HG02610 (cell line): ENCODE results near the gene MDFIC2.

Source experiments
- ATAC-seq: cut with Tn5 transposase; IDR thresholded peaks from one replicate; pipeline ENCODE4 v1.9.1; 2021; ENCODE audit warnings: mild to moderate bottlenecking, moderate library complexity; ENCODE audit not compliant: unreplicated experiment

Gene MDFIC2

DNA sequence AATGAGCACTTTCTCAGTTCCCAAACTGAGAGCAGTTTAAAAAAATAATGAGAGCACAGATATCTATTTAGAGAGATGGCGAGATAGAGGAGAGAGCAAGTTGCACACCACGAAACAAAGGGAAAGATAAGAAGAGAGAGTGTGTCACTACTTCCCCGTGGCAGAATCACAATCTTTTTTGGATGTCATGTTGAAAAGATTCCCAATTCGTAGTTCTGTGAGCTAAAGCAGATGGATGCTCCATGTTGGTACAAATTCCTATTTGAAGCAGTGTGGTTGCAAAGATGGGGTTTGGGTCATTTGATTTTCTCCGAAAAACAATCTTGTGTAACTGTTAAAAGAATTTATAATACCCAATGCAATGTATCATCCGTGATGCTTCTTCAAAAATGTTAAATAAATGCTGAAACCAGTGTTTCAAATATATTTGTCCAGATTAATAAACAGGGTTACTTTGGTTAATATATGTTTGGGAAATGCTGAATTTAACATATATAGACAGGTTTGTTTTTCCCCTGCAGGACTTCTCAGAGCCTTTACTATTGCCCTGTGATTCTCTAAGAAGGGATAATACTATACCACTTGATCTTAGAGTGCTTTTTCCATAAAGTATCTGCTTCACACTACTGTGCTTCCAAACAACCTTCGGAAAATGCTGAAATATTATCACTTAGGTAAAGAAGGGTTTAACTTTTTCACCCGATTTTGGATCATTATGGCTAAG, 128.5 kb downstream of the MDFIC2 start:
- no peak for ATAC-seq

DNA sequence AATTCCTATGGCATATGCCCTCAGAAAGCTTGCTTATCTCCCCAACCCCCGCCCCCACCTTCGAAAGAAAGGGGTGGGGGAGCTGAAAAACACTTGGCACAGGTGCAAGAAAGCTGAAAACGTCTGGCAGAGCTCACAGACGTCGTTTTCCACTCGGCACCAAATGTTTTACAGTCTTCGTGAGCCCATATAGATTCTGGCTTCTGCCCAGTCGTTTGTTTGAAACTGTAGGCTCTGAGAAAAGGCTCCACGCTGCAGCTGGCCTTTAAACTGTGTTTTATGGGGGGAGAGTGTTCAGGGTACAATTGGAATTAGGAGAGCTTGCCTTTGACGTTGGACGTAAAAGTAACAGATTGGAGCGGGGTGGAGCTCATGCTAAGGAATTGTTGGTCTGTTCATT, 130.3 kb downstream of the MDFIC2 start:
- ATAC-seq: no peak

DNA sequence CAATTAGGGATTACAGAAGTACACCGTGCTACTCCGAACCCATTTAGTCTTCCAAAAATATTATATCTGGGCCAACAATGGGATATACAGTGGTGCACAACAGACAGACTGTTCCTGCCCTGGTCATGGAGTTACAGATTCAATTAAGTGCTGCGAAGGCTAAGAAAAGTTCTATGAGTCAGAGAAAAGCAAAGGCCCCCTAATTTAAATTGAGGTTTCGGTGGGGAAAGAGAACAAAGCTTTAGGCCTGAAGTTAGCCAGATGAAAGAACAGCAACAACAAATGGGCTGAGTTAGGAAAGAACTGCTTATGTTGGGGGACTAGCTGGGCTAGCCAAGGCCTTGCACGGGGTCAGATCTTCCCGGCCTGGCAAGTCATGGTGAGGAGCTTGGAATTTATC, 131.8 kb downstream of the MDFIC2 start:
- peak; percentile 87 for ATAC-seq

DNA sequence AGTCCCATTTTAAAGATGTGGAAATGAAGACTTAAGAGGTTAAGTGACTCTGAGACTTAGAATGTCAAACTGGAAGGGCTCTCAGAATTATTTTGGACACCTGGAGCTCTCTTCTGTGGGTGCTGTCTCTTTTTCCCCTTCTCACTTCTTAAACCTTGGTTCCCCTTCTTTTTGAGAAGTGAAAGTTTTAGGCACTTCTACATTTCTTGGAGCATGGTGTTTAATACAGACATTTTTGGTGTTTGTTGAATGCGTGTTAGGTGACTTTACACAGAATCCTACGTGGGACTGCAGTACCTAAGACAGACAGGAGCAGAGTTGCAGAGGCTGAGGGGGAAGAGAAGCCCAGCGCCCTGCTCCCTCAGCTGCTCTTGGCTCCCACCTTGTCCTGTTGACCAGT, 133.3 kb downstream of the MDFIC2 start:
- no peak for ATAC-seq

DNA sequence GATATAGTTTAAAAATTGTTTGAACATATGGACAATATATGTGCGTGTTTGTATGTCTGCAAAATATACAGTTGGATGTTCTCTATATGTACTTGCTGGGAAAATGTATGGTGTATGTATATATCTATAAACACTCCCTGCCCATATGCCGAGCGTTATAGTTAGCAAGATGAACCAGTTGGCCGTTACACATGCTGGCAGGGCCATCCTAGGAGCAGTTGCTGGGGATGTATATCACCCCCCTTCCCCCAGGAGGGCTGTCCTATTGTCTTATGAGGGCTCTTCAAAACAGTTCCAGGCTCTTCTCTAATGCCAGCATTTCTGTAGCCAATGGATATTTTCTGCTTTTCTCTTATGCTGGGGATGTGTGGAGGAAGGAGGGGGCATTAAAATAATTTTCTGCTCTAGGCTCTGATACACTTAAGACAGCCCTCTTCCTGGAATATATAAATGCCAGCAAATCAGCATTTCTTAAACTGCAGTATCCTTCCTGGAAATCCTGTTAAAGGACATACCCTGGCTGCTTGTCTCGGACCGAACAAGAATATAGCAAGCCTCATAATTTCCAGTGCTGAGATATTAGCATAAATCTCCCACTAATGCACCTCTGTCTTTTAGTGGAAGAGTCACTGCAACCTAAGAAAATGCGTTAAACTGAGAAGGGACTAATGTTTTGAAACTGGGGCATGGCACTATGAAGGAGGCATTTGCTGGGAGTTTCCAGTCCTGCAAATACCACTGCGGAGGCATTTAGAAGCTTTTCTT, 134.4 kb downstream of the MDFIC2 start:
- no peak for ATAC-seq

DNA sequence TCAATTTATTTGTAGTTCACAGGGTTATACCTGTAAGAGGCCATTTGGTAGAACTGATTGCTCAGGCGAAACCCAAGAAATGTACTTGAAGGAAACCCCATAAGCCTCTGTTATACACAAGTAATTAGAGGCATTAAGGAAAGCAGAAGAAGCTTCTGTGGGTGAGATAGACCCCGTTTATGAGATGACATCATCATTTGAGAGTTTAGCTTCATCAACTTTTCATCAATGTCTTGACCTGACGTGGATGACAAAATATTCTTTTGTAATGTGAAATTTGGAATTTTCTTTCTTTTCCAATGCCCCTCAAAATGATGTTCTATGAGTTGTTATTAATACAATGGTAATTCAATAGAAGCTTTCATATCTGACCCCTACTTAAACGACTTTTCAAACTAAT, 136.2 kb downstream of the MDFIC2 start:
- no peak for ATAC-seq

DNA sequence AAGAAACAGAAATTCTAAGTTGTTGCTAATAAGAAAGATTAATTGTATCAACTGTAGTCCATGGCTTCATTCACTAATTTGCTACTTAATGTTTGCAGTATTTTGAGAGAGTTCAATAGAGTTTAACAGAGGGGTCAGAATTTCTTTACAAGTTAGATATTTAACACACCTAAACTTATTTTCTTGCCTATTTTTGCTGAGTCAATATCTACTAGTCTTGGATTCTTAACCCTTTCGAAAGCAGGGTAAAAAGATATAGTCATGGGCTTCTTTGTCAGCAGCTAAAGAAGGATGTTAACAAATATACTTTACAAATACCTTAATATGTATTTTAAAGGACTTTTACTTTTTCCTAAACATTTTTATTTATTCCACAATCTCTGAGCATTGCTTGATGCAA, 155.6 kb downstream of the MDFIC2 start:
- no peak for ATAC-seq

DNA sequence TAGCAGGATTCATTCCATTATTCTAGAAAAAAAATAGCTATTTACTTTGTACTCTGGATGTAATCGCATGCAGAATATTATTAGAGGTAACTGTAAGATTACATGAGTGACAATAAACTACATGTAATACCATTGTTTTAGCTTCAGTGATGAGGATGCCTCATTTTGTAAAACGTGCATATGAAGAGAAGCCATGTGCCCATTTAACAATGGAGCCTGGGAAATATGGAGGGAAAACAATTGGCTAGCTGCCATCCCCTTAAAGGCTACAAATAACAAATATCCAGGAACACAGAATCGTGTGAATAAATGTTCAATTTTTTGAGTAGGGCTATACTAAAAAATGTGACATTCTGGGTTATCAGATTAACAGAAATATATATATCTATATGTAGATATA, 161.8 kb downstream of the MDFIC2 start:
- no peak for ATAC-seq

DNA sequence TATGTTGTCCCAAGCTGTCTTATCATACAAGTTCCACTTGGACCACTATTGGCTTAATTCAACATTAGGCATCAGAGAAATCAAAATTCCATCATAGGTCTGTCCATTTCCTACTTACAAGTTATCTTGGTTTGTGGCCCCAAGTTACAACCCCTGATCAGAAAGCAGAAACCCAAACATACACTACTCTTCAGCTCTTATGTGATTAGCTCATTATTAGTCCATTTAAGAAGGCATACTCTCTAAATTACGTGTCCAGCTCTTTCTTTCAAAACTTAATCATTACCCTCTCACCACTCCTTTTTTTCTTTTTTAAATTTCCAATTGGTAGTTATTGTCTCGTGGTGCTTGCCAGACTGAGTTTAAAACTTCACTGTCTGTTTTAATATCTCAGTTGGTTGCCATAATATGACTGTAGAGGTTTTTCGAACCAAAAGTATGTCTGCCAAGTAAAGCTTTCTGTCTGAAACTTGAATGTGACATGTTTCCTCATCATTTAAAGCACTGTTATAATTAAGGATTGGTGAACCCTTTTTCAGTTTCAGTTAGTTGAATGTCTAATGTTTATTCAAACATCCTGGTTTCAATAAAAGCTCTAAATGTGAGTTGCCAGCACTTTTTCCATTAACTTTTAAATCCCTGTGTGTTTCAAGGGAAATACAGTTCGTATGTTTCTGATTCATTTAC, 162.6 kb downstream of the MDFIC2 start:
- no peak for ATAC-seq
